Measurements from ENCODE around the gene APBB1IP.

GRCh38 chr10:26410356-26410755 is 27.8 kb upstream of the APBB1IP start:
- TF ChIP-seq CTCF (IDR thresholded peaks at IDR 0.05) = no peak
- no peak for TF ChIP-seq POLR2A (IDR thresholded peaks at IDR 0.05)
